NCI-H2107 treated with DMSO at 0.1 percent for 48 hours (cell line): ENCODE data around the gene LEP.

Experiments used
- DNase-seq: peaks from one replicate; lab custom pipeline; 2025; ENCODE audit not compliant: unreplicated experiment; lab: John Stamatoyannopoulos, UW

LEP gene

DNA sequence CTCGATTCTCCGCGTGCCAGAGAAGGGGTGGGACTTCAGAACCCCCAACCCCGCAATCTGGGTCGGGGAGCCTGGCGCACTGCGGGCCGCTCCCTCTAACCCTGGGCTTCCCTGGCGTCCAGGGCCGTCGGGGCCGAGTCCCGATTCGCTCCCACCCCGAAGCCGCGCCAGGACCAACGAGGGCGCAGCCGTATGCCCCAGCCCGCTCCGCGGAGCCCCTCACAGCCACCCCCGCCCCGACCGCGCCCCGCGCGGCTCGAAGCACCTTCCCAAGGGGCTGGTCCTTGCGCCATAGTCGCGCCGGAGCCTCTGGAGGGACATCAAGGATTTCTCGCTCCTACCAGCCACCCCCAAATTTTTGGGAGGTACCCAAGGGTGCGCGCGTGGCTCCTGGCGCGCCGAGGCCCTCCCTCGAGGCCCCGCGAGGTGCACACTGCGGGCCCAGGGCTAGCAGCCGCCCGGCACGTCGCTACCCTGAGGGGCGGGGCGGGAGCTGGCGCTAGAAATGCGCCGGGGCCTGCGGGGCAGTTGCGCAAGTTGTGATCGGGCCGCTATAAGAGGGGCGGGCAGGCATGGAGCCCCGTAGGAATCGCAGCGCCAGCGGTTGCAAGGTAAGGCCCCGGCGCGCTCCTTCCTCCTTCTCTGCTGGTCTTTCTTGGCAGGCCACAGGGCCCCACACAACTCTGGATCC is at the start of gene LEP:
LEP (plus strand) TSS at position 583 of the 691 bp plus-strand sequence. CDS start 10,741 bp downstream, outside the sequence.
- DNase-seq: no peak

DNA sequence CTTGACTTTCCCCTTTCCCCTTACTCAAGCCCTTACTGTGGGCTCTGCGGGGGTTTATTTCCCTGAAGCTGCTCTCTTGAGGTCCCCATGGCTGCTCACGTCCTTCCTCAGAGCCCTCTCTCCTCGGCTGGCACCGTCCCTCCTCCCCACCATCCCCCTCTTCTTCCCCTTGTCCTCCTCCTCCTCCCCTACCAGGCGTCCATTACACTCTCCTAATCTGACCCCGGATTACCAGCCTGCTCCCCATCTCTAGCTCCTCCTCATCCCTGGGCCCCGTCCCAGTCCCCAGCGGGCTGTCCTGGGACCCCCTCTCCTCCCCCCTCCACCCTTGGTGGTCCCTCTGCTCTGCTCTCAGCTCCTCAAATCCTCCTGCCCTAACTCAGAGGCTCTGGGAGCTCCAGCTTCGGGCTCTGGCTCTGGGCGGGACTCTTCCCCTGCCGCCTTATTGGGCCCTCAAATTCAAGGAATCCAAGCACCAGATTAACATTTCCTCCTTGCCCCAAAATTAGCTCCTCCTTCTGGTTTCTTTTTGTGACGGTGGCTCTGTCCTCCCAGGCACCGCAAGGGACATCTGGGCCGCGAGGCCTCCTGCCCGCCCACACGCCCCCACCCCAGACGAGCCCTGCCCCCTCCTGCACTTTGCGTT is 48.5 kb upstream of the LEP start:
- no peak for DNase-seq

DNA sequence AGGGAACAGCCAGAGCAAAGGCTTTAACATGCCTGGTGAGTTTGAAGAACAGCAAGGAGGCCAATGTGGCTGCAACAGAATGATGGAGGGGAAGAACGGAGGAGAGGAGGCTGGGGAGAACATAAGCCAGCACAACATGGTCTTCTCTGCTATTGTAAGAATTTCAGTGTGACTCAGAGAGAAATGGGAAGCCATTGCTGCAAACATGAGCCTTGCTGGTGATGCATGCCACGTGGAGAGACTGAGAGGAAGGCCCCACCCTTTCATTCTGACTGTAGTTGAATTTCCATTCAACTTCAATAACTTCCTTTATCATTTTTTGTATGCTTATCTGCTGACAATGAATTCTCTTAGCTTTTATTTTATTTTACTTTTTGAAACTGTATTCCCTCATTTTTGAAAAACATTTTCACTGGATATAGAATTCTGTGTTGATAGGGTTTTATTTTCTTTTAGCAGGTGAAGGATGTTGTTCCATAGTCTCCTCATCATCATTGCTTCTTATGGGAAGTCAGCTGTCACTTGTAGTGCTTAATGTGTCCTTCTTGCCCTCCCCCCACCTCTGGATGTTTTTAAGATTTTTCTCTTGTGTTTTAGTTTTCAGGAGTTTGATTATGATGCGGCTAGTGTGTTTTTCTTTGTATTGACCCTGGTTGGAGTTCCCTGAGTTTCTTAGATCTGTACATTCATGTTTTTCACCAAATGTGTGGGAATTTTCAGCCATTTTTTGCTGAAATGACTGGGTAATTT is 46.4 kb upstream of the LEP start:
- no peak for DNase-seq

DNA sequence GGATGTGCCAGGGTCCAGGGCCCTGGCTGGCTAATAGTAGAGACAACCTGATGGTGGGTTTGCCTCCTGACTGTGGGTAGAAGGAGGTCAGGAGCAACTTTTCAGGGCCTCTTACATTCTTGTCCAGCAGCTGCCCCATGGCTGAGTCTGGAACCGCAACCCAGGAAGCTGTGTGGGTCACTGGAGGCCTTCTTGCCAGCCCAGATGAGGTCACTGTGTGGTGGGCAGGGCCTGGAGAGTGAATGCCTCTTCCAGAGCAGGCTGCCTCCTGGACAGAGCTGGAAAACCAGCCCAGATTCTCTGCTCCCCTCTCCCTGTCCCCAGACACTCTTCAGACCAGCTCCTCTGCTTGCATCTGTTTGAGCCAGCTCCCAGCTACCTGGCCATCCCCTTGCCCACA is 43.5 kb upstream of the LEP start:
- DNase-seq: no peak

DNA sequence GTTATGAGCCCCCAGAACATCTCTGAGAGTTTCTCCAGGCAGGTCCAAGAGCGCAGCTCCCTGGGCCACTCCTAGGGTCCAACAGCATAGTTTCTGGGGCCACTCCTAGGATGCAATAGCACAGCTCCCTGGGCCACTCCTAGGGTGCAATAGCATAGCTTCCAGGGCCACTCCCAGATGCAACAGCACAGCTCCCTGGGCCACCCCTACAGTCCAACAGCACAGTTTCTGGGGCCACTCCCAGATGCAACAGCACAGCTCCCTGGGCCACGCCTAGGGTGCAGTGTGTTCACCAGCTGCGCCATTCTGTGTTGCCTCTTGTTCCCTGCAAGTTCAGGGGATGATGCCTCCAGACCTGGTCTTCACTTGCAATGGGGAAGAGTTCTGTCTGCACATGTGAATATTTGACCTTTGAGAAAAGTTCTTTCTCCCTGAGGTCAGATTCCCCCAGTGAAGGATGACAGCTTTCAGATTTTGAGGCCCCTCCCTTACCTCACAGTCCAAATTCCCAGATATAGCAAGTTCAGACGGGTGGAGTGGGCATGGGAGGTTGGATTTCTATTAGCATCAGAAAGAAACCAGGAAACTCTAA is 43.0 kb upstream of the LEP start:
- DNase-seq: no peak

DNA sequence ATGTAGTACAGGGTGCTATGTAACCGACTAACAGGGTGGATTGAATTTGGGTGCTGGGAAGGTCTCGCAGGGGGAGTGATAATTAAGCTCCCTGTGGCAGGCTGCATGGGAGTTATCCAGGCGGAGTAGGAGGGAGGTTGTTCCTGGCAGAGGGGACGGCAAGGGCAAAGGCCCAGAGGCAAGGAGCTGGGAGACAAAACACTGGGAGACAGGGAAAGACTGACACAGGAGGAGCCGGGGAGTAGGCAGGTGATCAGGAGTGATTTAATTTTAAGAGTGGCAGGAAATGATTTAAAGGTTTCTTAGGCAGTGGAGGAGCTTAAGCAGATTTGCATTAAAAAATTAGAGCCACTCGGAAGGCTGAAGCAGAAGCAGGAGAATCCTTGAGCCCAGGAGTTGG is 40.7 kb upstream of the LEP start:
- no peak for DNase-seq

DNA sequence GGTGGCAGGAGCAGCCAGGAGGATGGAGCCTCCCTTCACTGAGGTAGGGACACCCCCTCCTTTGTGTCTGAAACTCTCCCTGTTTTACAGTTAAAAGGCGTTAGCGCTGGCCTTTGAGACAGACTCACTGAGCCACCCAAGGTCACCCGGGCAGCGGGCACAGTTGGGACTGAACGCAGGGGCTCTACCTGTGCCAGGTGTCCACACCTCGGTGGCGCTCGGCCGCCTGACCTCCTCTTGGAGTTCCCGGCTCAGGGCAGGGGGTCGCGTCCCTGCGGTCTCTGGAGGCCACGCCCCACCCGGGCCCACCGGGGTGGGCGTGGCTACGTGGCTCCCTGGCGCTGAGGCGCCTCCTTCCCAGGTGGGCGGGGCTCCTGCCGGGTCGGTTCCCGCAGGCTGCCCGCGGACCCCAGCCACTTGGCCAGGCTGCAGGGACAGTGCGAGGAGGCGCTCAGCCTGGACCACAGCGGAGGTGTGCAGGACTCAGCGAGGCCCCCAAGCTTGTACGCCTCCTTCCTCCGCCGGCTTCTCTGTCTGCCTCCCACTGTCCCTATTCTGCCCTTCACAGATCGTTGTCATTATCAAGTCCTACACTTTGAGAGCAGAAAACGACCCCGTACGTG is 39.9 kb upstream of the LEP start:
- DNase-seq: no peak

DNA sequence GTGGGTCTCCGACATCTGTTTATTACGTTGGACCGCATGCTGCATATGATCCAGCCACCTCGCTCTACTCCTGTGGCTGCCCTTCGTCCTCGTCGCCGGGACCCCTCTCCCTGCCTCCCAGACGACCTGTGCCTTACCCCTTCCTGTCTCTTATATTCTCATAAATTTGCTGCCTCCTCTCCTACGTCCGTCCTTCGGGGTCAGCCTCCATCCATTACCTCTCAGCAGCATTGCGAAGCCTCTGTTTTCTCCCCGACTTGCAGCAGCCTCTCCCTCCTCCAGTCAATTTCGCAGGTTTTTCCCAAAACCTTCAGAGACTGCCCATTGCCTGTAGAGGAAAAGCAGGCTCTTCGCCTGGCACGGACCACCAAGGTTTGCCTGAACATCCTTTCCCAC is 39.4 kb upstream of the LEP start:
- DNase-seq: no peak

DNA sequence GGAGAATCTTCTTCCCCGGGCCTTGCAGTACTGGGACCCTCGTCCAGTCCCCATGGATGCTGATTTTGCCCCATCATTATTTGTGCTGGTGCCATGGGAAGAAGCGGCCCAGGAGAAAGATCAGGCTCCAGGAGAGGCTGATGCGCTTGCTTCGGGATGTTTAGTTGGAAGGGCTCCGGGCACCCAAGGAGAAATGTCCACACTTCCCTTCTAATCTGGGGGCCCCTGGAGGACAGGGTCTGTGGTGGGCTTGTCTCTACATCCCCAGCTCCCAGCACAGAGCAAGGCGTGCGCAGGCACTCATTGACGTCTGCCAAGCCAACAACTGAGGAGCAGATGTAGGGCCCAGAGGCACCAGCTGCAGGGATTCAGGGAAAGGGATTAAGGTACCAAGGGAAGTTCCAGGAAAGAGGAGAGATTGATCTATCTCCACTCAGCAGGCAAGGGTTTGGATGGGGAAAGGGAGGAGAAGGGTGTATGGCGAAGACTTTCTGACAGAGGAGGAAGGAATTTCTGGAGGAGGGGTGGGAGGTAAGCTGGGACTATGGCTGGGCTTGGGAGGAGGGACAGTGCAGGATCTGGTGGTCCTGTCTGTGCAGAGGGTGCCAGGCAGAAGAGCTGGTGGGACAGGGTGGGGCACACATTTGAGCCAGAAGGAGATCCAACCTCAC is 38.7 kb upstream of the LEP start:
- no peak for DNase-seq

DNA sequence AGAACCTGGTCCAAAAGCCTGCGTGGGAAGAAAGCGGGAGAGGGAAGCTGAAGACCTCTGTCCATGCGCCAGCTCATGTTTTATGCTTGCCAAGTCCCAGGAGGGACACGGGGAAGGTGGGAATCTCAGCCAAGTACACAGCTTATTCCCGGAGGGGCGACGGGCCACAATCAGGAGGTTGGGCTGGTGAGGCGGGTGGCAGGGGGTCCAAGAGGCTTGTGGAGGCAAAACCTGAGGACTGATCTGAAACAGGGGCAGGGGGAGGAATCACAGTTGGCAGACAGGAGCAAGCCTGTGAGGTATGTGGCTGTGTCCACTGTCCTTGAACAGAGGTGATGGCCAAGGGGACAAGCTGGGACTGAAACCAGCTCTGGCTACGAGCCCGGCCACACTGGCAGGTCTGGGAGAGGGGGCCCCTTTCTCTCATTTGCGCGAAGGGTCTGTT is 38.0 kb upstream of the LEP start:
- DNase-seq: no peak

DNA sequence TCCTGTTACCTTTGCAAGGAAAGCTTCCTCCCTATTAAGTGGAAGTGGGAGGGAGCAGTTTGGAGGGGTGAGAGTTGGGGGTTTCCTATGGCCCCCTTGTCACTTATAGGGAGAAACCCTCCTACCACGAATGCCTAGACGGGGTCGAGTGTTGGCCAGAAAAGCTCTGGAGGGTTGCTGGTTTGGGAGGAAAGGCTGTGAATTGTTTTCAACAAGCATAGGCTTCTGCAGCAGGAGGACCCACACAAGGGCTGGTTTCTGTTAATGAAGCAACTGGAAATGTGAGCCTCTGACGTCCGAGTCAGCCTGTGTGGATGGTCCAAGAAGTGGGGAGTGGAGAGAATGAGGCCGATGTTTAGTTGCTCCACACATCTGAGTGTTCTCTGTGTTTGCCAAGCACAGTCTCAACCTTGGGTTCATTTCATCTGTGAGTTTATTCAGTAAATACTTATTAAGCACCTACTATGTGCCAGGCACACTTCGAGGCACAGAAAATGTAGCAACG is 37.3 kb upstream of the LEP start:
- no peak for DNase-seq

DNA sequence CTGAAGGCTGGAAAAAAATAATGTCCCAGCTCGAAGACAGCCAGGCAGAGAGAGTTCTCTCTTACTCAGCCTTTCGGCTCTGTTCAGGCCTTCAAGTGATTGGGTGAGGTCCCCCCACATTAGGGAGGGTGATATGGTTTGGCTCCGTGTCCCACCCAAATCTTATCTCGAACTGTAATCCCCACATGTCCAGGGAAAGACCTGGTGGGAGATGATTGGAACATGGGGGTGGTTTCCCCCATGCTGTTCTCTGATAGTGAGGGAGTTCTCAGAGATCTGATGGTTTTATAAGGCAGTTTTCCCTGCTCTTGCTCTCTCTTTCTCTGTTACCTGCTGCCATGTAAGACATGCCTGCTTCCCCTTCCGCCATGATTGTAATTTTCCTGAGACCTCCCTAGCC is 36.6 kb upstream of the LEP start:
- DNase-seq: no peak

DNA sequence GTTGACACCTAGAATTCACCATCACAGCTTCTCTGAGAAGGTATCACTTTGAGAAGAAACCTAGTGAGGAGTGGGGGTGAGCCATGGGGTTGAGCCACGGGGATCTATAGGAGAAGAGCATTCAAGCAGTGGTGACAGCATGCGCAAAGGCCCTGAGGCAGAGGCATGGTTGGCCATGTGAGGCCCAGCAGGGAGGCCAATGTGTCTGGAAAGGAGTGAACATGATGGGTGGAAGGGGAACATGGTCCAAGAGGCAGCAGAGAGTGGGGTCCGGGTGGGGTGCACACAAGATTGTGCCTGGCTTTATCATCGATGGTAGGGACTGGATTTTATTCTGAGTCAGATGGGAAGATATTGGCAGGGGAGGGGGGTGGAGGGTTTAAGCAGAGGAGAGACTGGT is 36.0 kb upstream of the LEP start:
- no peak for DNase-seq

DNA sequence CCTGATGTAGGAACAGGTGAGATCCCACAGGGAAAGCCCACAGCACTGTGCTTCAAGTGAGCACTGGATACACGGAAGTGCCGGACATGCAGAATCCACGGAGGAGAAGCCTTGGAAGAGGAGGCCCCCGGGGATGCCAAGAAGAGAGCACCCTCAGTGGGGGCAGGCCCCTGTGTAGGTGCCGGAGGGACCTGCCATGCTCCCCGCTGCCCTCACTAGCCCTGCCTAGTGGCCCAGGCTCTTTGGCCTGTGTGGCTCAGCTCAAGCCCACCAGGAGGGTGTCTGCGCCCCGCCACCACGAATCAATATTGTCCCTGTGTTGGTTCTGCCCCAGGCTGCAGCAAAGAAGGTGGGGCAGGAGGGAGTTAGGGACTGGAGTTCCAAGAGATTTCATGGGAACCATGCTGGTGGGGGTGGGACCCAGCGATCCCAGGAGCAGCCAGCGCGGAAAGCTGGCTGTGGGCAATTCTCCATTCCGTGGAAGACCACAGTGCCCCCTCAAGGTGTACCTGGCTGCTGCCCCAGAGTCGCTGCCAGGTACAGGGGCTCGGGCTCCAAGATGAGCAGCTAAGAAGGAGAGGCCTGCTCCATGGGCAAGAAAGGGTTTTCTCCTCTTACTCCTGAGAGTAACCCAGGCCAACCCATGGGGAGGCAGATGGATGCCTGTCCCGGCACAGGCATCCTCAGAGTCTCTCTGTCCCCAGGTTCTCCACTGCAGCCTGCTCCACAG is 34.9 kb upstream of the LEP start:
- DNase-seq: no peak

DNA sequence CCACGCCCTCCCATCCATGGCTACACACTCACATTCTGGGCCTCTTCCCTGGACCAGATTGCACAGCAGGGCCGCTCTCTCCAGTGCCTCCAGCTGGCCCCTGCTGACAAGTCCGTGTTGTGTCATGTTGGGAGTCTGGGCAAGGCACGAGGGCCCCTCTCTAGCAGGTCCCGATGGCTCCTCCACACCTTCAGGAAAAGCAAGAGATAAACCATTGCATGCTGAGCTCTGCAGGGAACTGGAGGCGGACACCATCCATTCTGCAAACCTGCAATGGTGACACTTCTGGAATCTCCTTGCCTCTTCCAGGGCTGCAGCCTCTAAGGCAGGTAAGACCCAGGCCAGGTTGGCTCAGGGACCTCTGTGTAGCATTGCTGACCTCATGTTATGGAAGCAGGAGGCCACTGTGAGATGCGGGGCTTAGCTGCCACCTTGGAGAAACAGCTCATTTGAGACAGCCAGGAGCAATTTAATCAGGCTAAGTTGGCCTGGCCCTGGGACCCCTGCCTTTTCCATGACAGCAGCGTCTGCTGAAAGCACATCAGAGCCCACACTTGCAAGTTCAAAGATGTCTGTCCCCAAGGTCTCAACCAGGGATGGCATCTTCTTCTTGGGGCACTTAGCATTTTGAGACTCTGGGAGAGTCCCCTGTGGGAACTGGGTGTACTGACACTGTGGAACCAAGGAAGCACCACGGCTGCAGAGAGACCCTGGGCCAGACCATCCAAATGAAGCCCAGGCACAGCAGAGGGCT is 34.2 kb upstream of the LEP start:
- no peak for DNase-seq

DNA sequence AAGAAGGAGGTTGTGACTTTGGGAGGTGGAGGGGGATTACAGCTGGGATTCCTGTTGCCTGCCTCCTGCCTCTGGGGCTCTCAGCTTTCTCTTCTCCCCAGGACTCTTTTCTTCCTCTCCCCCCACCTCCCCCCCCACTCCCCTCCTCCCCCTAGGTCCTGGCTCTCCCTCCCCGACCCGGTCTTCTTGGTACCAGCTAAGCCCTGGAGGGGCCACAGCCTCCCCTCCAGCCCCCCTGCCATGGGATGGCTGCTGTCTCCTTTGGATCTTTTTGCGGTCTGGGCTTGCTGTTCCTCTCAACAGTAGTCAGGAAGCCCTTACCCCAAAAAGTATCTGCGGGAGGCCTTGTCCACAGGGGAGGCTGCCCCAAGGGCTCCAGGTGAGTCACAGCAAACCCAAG is 33.5 kb upstream of the LEP start:
- DNase-seq: no peak

DNA sequence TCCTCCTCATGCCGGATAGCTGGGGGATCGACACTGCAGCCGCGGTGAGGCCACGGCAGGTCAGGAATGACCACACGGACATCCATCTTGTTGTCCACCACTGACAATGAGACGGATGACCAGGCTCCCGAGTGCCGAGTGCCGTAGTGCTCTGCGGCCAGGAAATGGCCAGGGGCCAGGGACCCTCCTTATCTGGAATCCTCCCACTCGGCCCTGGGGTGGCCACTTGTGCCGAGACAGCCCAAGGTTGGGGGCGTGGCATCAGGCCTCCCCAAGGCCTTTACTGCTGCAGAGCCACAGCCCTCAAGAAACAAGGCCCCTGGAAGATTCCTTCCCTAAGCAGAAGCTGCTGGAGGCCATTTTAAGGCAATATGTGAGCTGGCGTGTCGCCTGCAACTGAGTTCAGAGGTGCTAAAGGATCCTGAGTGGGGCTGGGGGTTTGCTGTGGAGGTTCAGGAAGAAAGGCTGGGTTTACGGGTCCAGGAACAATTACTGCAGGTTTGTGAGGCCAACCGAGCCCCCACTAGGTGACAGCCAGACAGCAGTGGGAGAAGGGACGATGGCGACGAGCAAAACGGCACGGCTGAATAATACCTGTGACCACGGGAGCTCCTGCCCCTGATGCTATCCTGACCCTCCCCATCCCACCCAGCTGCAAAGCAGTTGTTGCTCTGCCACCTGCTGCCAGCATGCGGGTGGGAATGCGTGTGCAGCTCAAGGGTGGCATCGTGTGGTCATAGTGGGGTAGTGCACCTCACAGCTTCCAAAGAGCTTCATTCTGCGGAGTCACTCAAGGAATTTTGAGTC is 31.6 kb upstream of the LEP start:
- peak; percentile 68 for DNase-seq

DNA sequence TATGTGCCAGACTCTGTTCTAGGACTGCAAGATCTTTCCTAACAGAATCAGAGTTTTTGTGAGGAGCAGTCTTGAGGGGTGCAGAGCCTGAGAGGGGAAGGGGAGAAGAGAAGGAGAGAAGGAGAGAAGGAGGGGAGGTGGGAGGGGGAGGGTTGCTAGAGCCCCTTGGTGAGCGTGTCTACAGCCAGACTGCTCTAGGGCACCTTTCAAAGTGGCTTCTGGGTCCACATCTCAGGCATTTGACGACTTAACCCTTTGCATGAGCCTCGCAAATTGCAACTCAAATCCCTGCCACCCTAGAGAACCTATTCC is 31.1 kb upstream of the LEP start:
- no peak for DNase-seq
